LNCaP clone FGC (cell line): ENCODE data around the gene SIX5.

Experiments
- DNase-seq: peaks from one replicate; pipeline ENCODE4 v3.0.0-alpha.2; 2011; ENCODE audit warnings: low read depth
- H3K4me3 ChIP-seq: 2 replicates; pipeline ENCODE4 v1.5.1; 2011; ENCODE audit warnings: mild to moderate bottlenecking, low read depth, low read length, control low read depth
- TF ChIP-seq, protein P1 (sequence below): IDR thresholded peaks from 2 replicates; pipeline ENCODE4 v1.5.1; 2012; ENCODE audit warnings: mild to moderate bottlenecking; ENCODE audit not compliant: control insufficient read depth, insufficient read depth; ENCODE audit errors: extremely low read depth

The SIX5 gene

GRCh38 chr19:45814851-45815480, 45.9 kb upstream of the SIX5 start, which contains the start of gene RSPH6A:
TSS of gene RSPH6A (minus strand) at chr19:45815308. CDS start at chr19:45815176, 132 bp downstream.
- no peak within 1 kb of the TSS for H3K4me3 ChIP-seq
- TF ChIP-seq, protein P1, sequence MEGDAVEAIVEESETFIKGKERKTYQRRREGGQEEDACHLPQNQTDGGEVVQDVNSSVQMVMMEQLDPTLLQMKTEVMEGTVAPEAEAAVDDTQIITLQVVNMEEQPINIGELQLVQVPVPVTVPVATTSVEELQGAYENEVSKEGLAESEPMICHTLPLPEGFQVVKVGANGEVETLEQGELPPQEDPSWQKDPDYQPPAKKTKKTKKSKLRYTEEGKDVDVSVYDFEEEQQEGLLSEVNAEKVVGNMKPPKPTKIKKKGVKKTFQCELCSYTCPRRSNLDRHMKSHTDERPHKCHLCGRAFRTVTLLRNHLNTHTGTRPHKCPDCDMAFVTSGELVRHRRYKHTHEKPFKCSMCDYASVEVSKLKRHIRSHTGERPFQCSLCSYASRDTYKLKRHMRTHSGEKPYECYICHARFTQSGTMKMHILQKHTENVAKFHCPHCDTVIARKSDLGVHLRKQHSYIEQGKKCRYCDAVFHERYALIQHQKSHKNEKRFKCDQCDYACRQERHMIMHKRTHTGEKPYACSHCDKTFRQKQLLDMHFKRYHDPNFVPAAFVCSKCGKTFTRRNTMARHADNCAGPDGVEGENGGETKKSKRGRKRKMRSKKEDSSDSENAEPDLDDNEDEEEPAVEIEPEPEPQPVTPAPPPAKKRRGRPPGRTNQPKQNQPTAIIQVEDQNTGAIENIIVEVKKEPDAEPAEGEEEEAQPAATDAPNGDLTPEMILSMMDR, result no peak
- no peak for DNase-seq

DNA sequence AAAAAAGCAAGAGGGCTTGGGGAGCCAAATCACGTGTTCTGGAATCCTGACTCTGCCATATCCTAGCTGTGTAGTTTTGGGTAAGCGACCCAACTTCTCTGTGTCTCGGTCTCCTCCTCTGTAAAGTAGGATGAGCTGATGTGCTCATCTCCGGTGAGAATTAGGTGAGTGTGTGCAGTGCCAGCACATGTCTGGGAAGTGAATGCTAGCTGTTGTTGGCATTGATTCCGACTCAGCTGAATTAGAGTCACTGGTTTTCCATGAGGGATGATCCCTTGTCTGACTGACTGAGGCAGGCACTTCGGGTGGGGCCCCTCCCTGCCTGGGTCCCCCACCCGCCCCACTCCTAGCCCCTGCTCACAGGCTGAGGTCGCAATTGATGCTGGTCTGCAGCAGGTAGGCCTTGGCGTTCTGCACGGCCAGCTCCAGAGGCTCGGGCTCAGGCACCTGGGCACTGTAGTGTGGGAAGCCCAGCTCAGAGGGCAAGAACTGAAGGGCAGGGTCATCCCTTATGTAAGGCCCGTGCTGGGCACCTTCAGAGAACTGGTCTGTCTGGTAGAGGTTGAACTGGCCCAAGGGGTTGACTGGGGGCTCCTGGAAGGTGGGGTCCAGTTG, 45.2 kb upstream of the SIX5 start:
- DNase-seq, result no peak
- TF ChIP-seq, protein P1, result no peak
- no peak overlapping the region for H3K4me3 ChIP-seq

DNA sequence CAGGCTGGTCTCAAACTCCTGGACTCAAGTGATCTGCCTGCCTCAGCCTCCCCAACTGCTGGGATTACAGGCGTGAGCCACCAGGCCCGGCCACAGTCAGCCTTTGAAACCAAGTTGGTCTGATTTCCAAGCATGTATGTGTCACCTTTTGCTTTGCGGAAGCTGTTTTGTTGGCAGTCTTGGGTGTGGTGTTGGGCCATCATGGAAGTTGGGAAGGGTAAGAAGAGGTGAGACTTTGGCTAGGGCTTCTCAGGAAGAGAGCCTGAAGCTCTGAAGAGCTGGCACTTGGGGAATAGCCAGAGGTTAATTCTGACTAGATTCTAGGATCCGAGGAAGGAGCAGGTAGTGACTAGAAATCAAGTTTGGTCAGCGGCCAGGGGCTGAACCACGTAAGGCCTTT, 43.2 kb upstream of the SIX5 start:
- DNase-seq, result no peak
- H3K4me3 ChIP-seq, result no peak overlapping the region
- TF ChIP-seq, protein P1, result no peak

- TF ChIP-seq, protein P1, result no peak
- DNase-seq, result no peak
- H3K4me3 ChIP-seq, result no peak overlapping the region
These were observed 40.6 kb upstream of the SIX5 start for GRCh38 chr19:45809643-45810159.

DNA sequence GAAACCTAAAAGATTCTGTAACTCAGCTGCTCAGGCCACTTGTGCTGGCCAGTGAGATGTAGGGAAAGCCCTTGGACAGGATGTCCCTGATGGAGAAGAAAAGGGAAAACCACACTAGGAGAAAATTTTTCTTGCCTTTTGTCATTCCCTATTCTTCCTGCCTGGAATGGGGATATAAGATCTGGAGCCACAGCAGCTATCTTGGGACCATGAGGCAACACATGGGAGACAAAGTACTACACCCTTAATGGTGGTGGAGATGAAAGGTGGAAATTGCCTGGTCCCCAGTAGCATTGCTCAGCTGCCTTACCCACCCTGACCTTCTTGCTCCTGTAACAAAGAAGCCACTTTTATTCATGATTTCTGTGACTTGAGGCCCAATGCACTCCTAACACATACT, 36.7 kb upstream of the SIX5 start:
- TF ChIP-seq, protein P1, result no peak
- H3K4me3 ChIP-seq, result no peak overlapping the region

DNA sequence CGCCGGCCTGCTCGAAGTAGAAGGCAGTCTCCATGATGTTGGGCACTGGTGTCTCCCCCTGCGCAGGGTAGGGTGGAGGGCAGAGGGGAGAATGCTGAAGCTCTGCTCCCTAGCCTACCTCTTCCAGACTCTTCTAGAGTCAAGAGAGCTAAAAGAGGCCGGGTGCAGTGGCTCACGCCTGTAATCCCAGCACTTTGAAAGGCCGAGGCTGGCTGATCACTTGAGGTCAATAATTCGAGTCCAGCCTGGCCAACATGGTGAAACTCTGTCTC, 35.8 kb upstream of the SIX5 start:
- DNase-seq, result no peak
- H3K4me3 ChIP-seq, result no peak overlapping the region
- TF ChIP-seq, protein P1, result no peak

More for the DNA sequence above, 36.7 kb upstream of the SIX5 start:
- DNase-seq, result no peak
